ENCODE data around the gene SHMT2.

GRCh38 chr12:57213058-57213715 is 16.3 kb upstream of the SHMT2 start:
- TF ChIP-seq CTCF (conservative IDR thresholded peaks at IDR 0.05) (peak; percentile 92), EZH2 (IDR thresholded peaks at IDR 0.05; ENCODE audit: low read depth) (no peak)

Measured in PC-9 (cell line).